NCI-H2227 (cell line): Measurements from ENCODE around the gene CSNK1G1.
A peak's percentile ranks its signal among the peaks of the same experiment; 100 is the strongest.

ENCODE experiments used
- DNase-seq: peaks from one replicate; lab custom pipeline; 2025; ENCODE audit not compliant: unreplicated experiment; lab: John Stamatoyannopoulos, UW

The CSNK1G1 gene

GRCh38 chr15:64205202-64205601 is 150.8 kb downstream of the CSNK1G1 start:
- DNase-seq: no peak

GRCh38 chr15:64197425-64197824 is 158.5 kb downstream of the CSNK1G1 start:
- DNase-seq: no peak

DNA sequence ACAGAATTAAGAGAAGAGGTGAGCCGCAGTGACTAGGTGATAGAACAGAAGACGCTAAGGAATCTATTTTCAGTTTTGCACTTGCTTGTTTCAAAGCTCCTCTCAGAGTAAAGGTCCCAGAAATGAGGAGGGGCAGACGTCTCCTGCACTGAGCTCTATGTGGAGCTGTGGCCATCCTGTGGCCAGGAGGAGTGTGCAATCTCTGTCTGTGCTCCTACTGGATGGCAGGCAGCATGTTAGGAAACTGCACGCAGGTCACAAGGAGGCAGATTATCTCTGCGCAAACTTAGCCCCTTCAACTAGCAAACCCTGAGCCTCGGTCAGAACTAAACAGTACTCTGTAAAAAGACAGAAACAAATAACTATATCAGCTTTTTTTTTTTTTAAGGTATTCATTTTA is 162.0 kb downstream of the CSNK1G1 start:
- DNase-seq: no peak

- DNase-seq: no peak
Observed at GRCh38 chr15:64191971-64192830, 163.8 kb downstream of the CSNK1G1 start.

- DNase-seq: no peak
Observed at GRCh38 chr15:64187396-64188191, 168.4 kb downstream of the CSNK1G1 start.

- no peak for DNase-seq
Observed at GRCh38 chr15:64185146-64185911, 170.6 kb downstream of the CSNK1G1 start.

DNA sequence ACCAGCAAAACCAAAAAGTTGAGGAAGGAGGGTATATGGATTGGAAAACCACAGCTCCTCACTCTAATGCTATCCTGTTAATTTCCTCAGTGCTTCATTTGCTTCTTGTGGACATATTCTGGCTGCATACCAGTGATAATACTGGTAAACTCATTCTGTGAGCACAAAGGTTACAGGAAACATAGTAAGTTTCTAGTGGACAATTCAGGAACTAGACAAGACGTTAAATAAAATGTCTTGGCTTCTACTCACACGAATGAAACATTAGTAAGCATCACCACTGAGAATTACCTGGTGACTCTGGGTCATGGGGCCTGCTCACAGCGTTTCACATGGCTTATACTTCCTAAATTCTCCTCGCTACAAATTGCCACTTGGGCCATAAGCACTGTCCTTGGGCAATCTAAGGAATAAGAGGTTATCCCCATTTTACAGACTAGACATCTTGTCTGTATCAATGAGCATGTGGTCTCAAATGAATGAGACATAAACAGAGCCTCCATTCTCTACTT is 173.1 kb downstream of the CSNK1G1 start:
- DNase-seq: no peak

- peak; percentile 27 for DNase-seq
Observed at GRCh38 chr15:64180235-64180824, 175.6 kb downstream of the CSNK1G1 start.

DNA sequence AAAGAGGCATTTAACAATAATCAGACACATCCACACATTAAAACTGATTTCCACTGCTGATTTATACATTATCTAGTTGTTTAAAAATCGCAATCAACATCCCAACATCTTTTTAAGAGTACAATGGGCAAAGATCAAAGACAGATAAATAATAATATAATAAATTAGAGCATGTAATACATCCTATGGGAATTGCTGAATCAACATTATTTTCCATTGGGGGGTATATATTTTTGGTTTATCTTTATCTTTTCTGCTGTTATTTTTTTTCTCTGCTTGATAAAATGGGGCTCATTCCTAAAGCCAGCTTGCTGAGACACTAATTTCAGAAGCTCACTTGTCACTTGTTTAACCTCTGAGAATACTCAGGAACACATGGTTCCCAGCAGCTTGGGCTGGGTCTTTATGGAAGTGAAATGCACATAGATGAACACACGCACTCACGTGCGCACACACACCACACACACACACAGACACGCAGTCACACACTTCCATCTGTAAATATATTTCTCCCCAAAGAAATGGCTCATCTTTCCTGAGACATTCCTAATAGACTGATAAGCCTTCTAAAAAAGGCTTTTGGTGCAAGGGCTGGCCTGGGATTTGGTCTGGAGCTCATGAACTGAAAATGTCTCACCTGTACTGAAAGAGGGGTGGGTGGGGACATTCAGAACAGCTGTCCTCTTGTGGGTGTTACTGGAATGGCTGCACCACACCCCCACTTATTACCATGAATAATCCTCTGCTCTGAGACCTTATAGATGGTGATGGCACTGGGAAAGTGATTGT is 189.7 kb downstream of the CSNK1G1 start:
- peak; percentile 15 for DNase-seq

DNA sequence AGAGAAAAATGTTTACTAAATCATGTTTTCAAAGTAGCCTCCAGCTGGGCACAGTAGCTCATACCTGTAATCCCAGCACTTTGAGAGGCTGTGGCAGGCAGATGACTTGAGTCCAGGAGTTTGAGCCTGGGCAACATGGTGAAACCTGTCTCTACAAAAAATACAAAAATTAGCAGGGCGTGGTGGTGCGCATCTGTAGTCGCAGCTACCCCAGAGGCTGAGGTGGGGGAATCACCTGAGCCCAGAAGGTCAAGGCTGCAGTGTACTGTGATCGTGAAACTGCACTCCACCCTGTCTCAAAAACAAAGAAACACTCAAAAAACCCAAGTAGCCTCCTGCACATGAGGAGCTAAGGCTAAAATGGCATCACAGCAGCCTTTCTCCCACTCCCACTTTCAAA is 191.5 kb downstream of the CSNK1G1 start:
- no peak for DNase-seq

DNA sequence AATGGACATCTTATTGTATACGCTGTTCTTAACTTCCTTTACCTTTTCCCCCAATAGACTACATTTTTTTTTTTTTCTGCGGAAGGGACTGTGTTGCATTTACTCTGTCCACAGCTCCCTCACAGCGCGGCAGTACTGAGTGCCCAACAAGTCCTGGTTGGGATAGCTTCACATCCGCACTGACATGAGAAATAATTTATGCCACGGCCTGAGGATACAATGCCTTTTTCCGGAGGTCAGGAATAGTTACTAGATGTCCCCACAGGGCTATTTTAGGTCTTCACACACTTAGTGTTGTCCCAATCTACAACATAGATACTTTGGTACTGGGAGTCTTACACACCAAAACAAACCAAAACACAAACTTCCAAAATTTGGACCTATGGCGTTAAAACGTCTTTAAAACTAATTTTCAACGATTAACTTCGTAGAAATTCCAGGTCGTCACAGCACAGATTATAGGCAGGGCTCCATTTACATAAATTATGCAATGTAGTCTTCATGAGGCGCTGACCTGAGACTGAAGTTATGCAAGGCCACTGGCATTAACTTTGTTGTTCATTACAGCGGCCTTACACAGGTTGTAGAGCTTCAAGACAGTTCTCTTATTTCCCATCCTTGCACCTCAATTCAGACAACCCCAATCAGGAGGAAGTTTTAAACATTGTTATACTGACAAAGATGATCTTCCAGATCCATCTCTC is 192.2 kb downstream of the CSNK1G1 start:
- DNase-seq: peak; percentile 38

- peak; percentile 96 for DNase-seq
Observed at GRCh38 chr15:64162869-64163658, 192.9 kb downstream of the CSNK1G1 start, which contains the start of gene PPIB. Gene PPIB, minus strand, starts transcription at chr15:64163022. Its CDS starts 36 bp downstream, at chr15:64162986.

DNA sequence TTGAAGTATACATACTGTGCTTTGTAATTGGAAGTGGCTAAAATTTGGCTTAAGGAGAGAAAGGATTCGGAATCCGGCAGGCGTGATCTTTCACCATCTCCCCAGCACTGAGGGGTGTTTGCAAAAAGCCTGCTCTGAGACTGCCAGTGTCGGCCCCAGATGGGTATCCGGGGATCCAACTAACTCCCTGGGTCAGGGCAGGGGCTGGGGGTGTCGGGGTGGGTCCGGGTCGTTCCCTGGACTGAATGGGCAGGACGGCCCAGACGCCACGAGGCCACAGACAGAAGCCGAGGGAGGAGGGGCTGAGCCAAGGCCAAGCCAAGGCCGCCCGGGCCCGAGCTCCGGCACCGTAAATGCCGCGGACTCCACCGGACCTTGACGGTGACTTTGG is 193.5 kb downstream of the CSNK1G1 start:
- no peak for DNase-seq

DNA sequence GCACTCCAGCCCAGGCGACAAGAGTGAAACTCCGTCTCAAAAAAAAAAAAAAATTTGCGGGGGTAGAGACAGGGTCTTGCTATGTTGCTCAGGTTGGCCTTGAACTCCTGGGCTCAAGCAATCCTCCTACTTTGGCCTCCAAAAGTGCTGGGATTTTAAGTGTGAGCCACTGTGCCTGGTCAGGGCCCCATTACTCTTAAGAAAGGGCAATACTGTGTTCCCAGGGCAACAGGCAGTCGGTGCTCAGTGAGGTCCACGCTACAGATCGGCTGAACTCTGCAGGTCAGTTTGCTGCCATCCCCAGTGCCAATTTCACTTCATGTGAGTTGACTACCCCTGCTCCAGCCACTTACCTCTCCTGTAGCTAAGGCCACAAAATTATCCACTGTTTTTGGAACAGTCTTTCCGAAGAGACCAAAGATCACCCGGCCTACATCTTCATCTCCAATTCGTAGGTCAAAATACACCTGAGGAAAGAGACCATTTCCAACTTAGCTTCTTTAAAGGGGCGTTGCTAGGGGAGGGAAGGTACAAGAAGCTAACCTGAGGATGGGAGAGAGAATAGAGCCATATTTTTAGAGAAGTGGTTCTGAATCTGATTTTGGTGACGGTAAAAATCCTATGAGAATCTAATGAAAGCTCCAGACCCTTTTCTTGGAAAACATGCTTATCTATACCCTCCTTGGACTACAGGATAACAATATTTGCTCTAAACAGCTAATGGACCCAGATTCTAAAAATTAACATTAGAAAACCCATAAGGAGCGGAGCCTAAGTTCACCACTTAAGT is 194.1 kb downstream of the CSNK1G1 start:
- DNase-seq: no peak

- DNase-seq: no peak
Observed at GRCh38 chr15:64158363-64159134, 197.4 kb downstream of the CSNK1G1 start.

DNA sequence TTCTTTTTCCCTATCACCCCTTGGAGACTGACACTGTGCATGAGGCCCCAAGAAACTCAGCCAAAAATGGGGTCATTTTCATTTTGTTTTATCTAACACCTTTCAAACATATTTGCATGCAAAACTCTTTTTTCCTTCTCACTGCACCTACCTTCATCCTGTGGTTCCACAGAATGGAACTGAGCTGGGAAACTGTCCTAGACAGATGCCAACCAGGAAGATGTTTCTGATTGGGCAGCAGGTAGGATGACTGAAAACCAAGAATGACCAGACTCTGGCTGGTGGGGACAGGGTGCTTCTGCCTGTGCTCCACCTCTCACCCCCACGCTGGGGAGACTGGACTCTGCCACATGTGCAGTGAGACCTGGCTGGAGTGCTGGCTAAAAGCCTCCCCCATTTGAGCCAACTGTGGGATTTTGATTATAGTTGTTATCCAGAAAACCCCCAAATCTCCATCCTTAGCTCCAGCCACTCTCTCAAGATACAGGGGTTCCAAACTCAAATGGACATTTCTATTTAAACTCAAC is 198.3 kb downstream of the CSNK1G1 start:
- DNase-seq: no peak
